Measurements from ENCODE around the gene FURIN.

Gene FURIN

GRCh38 chr15:90902040-90902839 lies 33.9 kb downstream of the FURIN start:
- H3K4me1 ChIP-seq (ENCODE audit: control insufficient read depth, insufficient read depth, low read length): peaks cover 13% of the 10 kb centered on the region
- CTCF ChIA-PET: interaction anchor here (0.5 to 8.3 kb wide), 18 partner anchors 10 to 1167 kb away, joined by 3 to 126 read pairs (median 3); partner anchors contain the start of genes HDDC3, RCCD1 and UNC45A
- peak overlapping the region; percentile 98 for H3K27ac ChIP-seq (ENCODE audit: extremely low read depth, low read depth, low read length)
- peaks cover 13 to 27% of the 10 kb centered on the region in 2 experiments for H3K36me3 ChIP-seq (ENCODE audit: control insufficient read depth in 2 of 2, insufficient read depth in 1 of 2, low read length in 2 of 2)
- peak overlapping the region; percentile 74 for H3K4me3 ChIP-seq (ENCODE audit: low read depth, low read length)
- H3K9me3 ChIP-seq (ENCODE audit: control insufficient read depth, insufficient read depth, low read depth, low read length): no peaks in the 10 kb centered on the region
- POLR2A ChIA-PET: interaction anchor here (0.5 to 3.8 kb wide), 14 partner anchors 9 to 513 kb away, joined by 3 to 88 read pairs (median 5); partner anchors contain the start of genes BLM, HDDC3, PRC1 and RCCD1
- TF ChIP-seq ZNF350 (tag by site-specific recombination; IDR thresholded peaks at IDR 0.05): no peak
- no peak for TF ChIP-seq BCL6B (tag by site-specific recombination; IDR thresholded peaks at IDR 0.05)
- TF ChIP-seq ZNF707 (tag by site-specific recombination; IDR thresholded peaks at IDR 0.05): no peak
- TF ChIP-seq ZNF692 (tag by site-specific recombination; IDR thresholded peaks at IDR 0.05): peak; percentile 61; the same call in 1 of the 2 replicates
- TF ChIP-seq ZNF624 (tag by site-specific recombination; IDR thresholded peaks at IDR 0.05): no peak
- TF ChIP-seq ZNF324 (tag by site-specific recombination; IDR thresholded peaks at IDR 0.05): peak; percentile 55; the same call in 1 of the 2 replicates
- no peak for TF ChIP-seq ZNF202 (tag by site-specific recombination; IDR thresholded peaks at IDR 0.05; ENCODE audit: borderline replicate concordance)
- no peak for TF ChIP-seq ZNF19 (tag by site-specific recombination; IDR thresholded peaks at IDR 0.05; ENCODE audit: low read depth)
- peak; percentile 86 for TF ChIP-seq ZNF2 (tag by site-specific recombination; IDR thresholded peaks at IDR 0.05)
- TF ChIP-seq ZBTB20 (tag by site-specific recombination; IDR thresholded peaks at IDR 0.05): peak; percentile 89
- peak; percentile 47; the same call in 1 of the 2 replicates for TF ChIP-seq SP7 (tag by site-specific recombination; IDR thresholded peaks at IDR 0.05)
- no peak for TF ChIP-seq ZBTB49 (tag by site-specific recombination; IDR thresholded peaks at IDR 0.05; ENCODE audit: low read depth)
- TF ChIP-seq GLI4 (tag by site-specific recombination; IDR thresholded peaks at IDR 0.05): 0 out of 2 replicates have a peak, but pooled peaks have one; percentile 57
- no peak for TF ChIP-seq ZNF837 (tag by site-specific recombination; IDR thresholded peaks at IDR 0.05)
- no peak for TF ChIP-seq ZNF248 (tag by site-specific recombination; IDR thresholded peaks at IDR 0.05)
- peak; percentile 45 for TF ChIP-seq ZNF341 (tag by site-specific recombination; IDR thresholded peaks at IDR 0.05; ENCODE audit: low read depth)
- TF ChIP-seq ZSCAN5A (tag by site-specific recombination; IDR thresholded peaks at IDR 0.05): no peak
- no peak for TF ChIP-seq ZNF138 (tag by site-specific recombination; IDR thresholded peaks at IDR 0.05; ENCODE audit: borderline replicate concordance)
- TF ChIP-seq BCL11A (tag by site-specific recombination; IDR thresholded peaks at IDR 0.05; ENCODE audit: low read depth): peak; percentile 48; the same call in 1 of the 2 replicates
- peak; percentile 84 for TF ChIP-seq PRDM1 (tag by site-specific recombination; IDR thresholded peaks at IDR 0.05)
- TF ChIP-seq ZBTB17 (tag by site-specific recombination; IDR thresholded peaks at IDR 0.05): peak; percentile 80
- TF ChIP-seq HIC1 (tag by site-specific recombination; IDR thresholded peaks at IDR 0.05): no peak
- no peak for TF ChIP-seq ZNF391 (tag by site-specific recombination; IDR thresholded peaks at IDR 0.05; ENCODE audit: borderline replicate concordance, low read depth)
- no peak for TF ChIP-seq ZNF23 (tag by site-specific recombination; IDR thresholded peaks at IDR 0.05; ENCODE audit: borderline replicate concordance)
- peak; percentile 65; the same call in 1 of the 2 replicates for TF ChIP-seq ZBTB7A (tag by site-specific recombination; IDR thresholded peaks at IDR 0.05; ENCODE audit: low read depth)
- TF ChIP-seq HOXC10 (CRISPR knock-in tag; IDR thresholded peaks at IDR 0.05): no peak
- TF ChIP-seq ZNF530 (tag by site-specific recombination; IDR thresholded peaks at IDR 0.05; ENCODE audit: low read depth): 0 out of 2 replicates have a peak, but pooled peaks have one; percentile 10

Data from HEK293 (cell line).